ENCODE data around the gene CCL4L2.
"Not testable (repeated sequence)": the region's sequence is repeated elsewhere in the genome, so short reads cannot be mapped to it uniquely, and the experiment has no call there.

Gene CCL4L2

GRCh38 chr17:36185416-36185815 lies 25.4 kb upstream of the CCL4L2 start:
- no peak for DNase-seq
- Histone ChIP-seq H3K4me3 (ENCODE audit: low read depth, low read length) (no peak overlapping the region), H3K4me1 (no peaks in the 10 kb centered on the region), H3K9me3 (peaks cover 2% of the 10 kb centered on the region; the same call in 1 of the 2 replicates), H3K36me3 (no peaks in the 10 kb centered on the region), H3K27me3 (peaks cover 69% of the 10 kb centered on the region)
- TF ChIP-seq, protein P1, sequence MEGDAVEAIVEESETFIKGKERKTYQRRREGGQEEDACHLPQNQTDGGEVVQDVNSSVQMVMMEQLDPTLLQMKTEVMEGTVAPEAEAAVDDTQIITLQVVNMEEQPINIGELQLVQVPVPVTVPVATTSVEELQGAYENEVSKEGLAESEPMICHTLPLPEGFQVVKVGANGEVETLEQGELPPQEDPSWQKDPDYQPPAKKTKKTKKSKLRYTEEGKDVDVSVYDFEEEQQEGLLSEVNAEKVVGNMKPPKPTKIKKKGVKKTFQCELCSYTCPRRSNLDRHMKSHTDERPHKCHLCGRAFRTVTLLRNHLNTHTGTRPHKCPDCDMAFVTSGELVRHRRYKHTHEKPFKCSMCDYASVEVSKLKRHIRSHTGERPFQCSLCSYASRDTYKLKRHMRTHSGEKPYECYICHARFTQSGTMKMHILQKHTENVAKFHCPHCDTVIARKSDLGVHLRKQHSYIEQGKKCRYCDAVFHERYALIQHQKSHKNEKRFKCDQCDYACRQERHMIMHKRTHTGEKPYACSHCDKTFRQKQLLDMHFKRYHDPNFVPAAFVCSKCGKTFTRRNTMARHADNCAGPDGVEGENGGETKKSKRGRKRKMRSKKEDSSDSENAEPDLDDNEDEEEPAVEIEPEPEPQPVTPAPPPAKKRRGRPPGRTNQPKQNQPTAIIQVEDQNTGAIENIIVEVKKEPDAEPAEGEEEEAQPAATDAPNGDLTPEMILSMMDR (IDR thresholded peaks at IDR 0.05; ENCODE audit: low read depth, low read length): no peak

DNA sequence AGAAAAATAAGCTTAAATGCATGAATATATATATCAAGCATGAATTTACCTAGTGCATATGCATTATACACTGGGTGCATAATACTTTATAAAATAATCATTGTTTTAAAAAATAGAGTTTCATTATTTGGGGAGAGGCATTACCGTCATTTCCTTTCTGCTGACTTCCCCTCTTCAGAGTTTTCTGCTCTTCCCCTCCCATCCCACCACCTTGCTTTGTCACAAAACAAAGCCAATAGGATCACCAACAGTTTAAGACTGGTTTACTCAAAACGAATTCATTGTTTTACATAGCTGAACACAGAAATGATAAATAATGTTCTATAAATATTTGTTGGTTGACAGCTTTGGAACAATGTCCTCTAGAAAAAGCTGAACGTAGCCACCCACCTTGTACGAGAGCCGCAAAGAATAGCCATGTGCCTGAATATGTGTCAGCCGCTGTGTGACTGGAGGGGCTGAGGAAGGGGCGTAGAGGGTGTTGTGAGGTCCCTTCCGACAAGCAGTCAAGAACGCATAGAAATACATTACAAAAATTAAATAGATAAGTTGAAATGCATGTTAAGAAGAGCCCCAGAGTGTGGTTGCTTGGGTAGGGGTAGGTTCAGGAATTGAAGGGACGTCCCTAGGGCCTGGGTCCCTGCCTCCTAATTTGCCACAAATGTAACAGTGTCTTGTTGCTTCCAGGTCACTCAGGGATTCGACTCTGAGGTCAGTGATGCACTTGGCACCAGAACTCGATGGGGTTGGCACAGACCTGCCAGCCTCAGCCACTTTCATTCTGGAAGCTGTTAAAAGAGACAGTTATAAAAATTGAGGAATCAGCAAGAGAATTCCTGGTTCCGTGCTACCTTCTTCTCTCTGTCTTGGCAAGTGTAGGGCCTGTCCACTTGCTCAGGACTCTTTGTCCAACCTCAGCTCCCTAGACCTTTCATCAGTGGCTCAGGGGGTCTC lies 23.8 kb upstream of the CCL4L2 start:
- not testable (repeated sequence) for H3K4me3 ChIP-seq (ENCODE audit: low read depth, low read length); H3K9me3 ChIP-seq; H3K4me1 ChIP-seq

DNA sequence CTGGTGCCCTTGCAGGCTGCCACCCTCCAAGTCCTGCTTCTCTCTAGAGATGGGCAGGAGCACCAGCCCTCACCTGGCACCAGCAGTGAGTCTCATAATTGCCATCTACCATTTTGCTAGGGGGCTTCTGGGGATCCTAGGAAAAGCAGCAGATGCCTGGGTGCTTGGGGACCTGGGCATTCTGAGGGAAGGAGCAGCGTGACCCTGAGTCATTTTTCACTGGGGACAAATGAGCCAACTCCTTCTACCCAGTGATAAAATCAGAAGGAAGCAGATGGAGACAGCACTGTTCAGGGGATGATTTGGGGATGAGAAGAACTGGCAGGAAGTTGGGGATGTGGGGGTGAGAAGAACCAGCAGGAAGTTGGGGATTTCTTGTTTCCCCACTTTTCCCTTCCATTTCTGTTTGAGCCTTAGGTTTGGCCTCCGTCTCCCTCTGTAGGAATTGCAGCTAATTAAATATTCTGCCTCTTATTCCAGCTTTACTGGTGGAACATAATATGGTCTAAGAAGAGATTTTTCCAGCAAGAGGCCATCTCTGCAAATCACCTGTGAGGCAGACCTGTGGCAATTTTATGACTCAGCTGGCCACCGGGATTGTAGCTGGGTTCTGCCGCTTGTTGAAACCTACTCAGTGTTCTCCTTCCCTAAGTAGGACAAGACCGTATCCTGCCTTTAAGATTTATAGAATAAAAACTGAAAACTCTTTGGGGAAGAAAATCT lies 22.8 kb upstream of the CCL4L2 start:
- H3K4me1 ChIP-seq; H3K36me3 ChIP-seq; H3K4me3 ChIP-seq (ENCODE audit: low read depth, low read length); H3K9me3 ChIP-seq; DNase-seq: not testable (repeated sequence)
- peaks cover 57% of the 10 kb centered on the region for H3K27me3 ChIP-seq

More for the DNA sequence above, 23.8 kb upstream of the CCL4L2 start:
- H3K36me3 ChIP-seq, DNase-seq: not testable (repeated sequence)
- peaks cover 64% of the 10 kb centered on the region for H3K27me3 ChIP-seq

DNA sequence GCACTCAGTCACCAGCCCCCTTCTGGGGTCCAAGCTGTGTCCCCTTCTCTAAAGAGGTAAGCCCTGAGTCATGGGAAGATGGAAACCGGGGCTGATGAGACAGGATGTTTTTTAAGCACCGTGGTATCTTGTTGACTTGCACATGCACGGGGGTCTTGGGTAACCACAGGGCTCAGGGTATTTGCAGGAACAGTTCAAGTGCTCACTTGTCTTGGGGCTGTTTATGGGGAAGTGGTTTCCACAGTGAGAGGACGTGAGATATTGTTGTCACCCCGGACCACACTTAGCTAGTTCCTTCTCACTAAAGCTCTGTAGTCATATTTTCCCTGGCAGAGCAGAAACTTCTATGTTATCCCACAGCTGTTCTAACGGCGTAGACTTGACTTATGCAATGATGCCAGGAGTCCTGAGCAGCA lies 22.0 kb upstream of the CCL4L2 start:
- TF ChIP-seq, protein P1 (IDR thresholded peaks at IDR 0.05; ENCODE audit: low read depth, low read length): no peak
- no peak for DNase-seq
- no peak overlapping the region for H3K4me3 ChIP-seq (ENCODE audit: low read depth, low read length)

GRCh38 chr17:36189993-36190392 lies 20.9 kb upstream of the CCL4L2 start:
- H3K4me3 ChIP-seq (ENCODE audit: low read depth, low read length); H3K4me1 ChIP-seq; DNase-seq; H3K9me3 ChIP-seq; H3K36me3 ChIP-seq: not testable (repeated sequence)
- H3K27me3 ChIP-seq: peaks cover 45% of the 10 kb centered on the region

More for the DNA sequence above, 22.0 kb upstream of the CCL4L2 start:
- Histone ChIP-seq H3K27me3 (peaks cover 52% of the 10 kb centered on the region), H3K9me3 (no peaks in the 10 kb centered on the region), H3K36me3 (no peaks in the 10 kb centered on the region), H3K4me1 (no peaks in the 10 kb centered on the region)

GRCh38 chr17:36190549-36191330 lies 20.1 kb upstream of the CCL4L2 start:
- not testable (repeated sequence) for H3K36me3 ChIP-seq; DNase-seq; H3K9me3 ChIP-seq; H3K4me1 ChIP-seq; H3K4me3 ChIP-seq (ENCODE audit: low read depth, low read length)
- H3K27me3 ChIP-seq: peaks cover 43% of the 10 kb centered on the region

- no peaks in the 10 kb centered on the region for H3K36me3 ChIP-seq
- DNase-seq: no peak
- no peaks in the 10 kb centered on the region for H3K4me1 ChIP-seq
- TF ChIP-seq, protein P1 (IDR thresholded peaks at IDR 0.05; ENCODE audit: low read depth, low read length): no peak
- no peak overlapping the region for H3K4me3 ChIP-seq (ENCODE audit: low read depth, low read length)
- no peaks in the 10 kb centered on the region for H3K9me3 ChIP-seq
- peaks cover 35% of the 10 kb centered on the region for H3K27me3 ChIP-seq
Measured at GRCh38 chr17:36193216-36193775, 17.6 kb upstream of the CCL4L2 start.

DNA sequence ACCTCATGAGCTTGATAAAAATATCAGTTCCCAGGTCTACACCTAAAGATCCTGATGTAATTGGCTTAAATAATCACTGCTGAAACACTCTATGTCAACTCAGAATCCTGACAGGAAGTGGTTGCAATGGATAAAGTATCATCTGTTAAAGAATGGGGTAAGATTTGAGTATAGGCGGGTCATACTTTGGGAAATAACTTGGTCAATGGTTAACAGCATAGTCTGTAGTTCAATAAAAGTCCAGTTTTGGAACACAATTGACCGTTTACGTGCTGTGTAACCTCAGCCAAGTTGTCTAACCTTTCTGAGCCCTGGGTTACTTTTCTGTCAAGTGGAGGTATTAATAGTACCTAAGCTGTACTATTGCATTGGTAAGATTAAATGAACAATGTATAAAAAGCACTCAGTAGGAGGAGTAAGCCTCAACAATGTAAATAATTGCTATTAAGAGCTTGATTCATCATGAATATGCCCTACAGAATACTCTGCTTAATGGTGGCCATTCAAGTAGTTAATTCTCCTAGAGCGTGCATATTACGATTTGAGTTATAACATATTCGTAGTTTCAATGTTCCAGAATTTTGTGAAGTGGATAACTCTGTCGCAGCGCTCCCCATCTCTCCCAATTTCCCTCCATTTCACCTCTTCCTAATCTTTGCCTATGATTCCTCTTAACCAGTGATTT lies 16.6 kb upstream of the CCL4L2 start:
- not testable (repeated sequence) for H3K4me3 ChIP-seq (ENCODE audit: low read depth, low read length); H3K9me3 ChIP-seq; DNase-seq; H3K4me1 ChIP-seq; H3K36me3 ChIP-seq
- H3K27me3 ChIP-seq: peaks cover 39% of the 10 kb centered on the region

DNA sequence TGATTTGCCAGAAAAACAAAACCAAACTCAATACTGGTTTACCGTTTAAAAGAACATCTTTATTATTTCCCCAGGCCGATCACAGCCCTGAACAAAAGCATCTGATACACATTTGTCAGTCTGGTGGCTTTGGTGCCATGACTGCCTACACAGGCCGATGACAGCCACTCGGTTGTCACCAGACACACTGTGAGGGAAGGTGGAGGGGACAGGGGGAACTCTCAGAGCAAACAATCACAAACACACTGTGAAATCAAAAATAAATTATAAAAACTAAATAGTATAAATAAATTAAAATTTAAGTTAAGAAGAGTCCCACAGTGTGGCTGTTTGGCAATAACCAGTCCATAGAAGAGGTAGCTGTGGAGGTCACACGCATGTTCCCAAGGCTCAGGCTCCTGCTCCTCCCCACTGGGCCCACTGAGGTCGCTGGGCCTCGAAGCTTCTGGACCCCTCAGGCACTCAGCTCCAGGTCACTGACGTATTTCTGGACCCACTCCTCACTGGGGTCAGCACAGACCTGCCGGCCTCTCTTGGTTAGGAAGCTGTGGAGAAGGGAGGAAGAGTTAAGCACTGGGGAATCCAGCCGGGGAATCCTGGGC lies 15.9 kb upstream of the CCL4L2 start:
- H3K36me3 ChIP-seq; H3K4me3 ChIP-seq (ENCODE audit: low read depth, low read length); DNase-seq; H3K9me3 ChIP-seq; H3K4me1 ChIP-seq: not testable (repeated sequence)
- peaks cover 39% of the 10 kb centered on the region for H3K27me3 ChIP-seq
